Adrenal gland (tissue), 12 donors: ENCODE measurements around the gene MED17. TPM values are rescaled to one million over a fixed set of nuclear protein-coding genes. Genes with fewer than 3 reads are reported as not detected.

Source experiments
- DNase-seq, 7 donors: peaks; one replicate each; pipeline ENCODE4 v3.0.0-alpha.2; 2019 to 2020
- H3K27ac ChIP-seq, 5 donors: fragments of 200-600 bp; sonication (generic) in 4 of 5; 1 replicate in 3 of 5; 2 replicates in 2 of 5; pipeline versions ENCODE4 v1.5.1 to v1.8.0; 2016 to 2020; ENCODE audit warnings: mild to moderate bottlenecking in 1 of 5
- H3K27me3 ChIP-seq: fragments of 200-600 bp; 2 replicates; pipeline ENCODE4 v1.8.0; 2021
- H3K36me3 ChIP-seq, 2 donors: fragments of 200-600 bp; replicated peaks in 1 of 2; 1 replicate in 1 of 2; 2 replicates in 1 of 2; pipeline versions ENCODE4 v1.5.1 to v1.8.0; 2018 to 2022
- H3K4me1 ChIP-seq, 2 donors: fragments of 200-600 bp; replicated peaks in 1 of 2; 1 replicate in 1 of 2; 2 replicates in 1 of 2; pipeline versions ENCODE4 v1.5.1 to v1.8.0; 2018 to 2021
- H3K4me3 ChIP-seq, 4 donors: fragments of 200-600 bp; sonication (generic) in 3 of 4; one replicate each; pipeline ENCODE4 v1.5.1; 2016 to 2018
- H3K9me3 ChIP-seq, 3 donors: fragments of 200-600 bp; sonication (generic) in 1 of 3; replicated peaks in 1 of 3; 1 replicate in 2 of 3; 2 replicates in 1 of 3; pipeline versions ENCODE4 v1.5.1 to v1.8.0; 2016 to 2021
- POLR2A ChIP-seq, 2 donors: fragments of 450-650 bp; IDR thresholded peaks; one replicate each; pipeline ENCODE4 v1.6.1; 2017; ENCODE audit warnings: antibody characterized with exemption in 2 of 2, mild to moderate bottlenecking in 2 of 2, moderate library complexity in 1 of 2
- WGBS, 4 donors: extraction: QIAGEN DNeasy Blood & Tissue Kit in 2 of 4; methylation state at CpG; one replicate each; pipeline versions ENCODE4 v1.1.5 to v1.1.7; 2013 to 2017; 5-methylcytosine and 5-hydroxymethylcytosine counted together
- intact Hi-C, 2 donors: fragments of 100-400 bp; cut with DNase I; formaldehyde crosslinking; loops; one replicate each; pipeline versions ENCODE4 v1.14.1 to v1.15.0; 2022 to 2023
- polyA plus RNA-seq, 3 donors: library from polyadenylated mRNA; stranded (reverse); fragments of 200-250 nt in 2 of 3; fragments of 350-450 nt in 1 of 3; fragmentation: Illumina TruSeq in 1 of 3; extraction: RNeasy Lipid Tissue Mini Kit (QIAGEN cat#74804) in 1 of 3; gene quantifications; one replicate each; pipeline ENCODE4 v1.2.3, GENCODE V29; 2013 to 2014
- total RNA-seq, 9 donors: library from RNA; depleted of rRNA in 4 of 9; stranded (reverse); fragments of >200 nt in 4 of 9; fragments of 120-200 nt in 1 of 9; fragmentation: NEBNext Ultra II Directional in 1 of 9; extraction: Animal tissue kit (Norgen Biotek cat#: 25700) in 1 of 9; gene quantifications; one replicate each; pipeline versions ENCODE4 v1.1.0 to v1.2.4, GENCODE V29; 2013 to 2023
- TF ChIP-seq, protein P1 (sequence below), 6 experiments: fragments of 450-650 bp in 4 of 6; fragments of 200-600 bp in 2 of 6; sonication (generic) in 1 of 6; IDR thresholded peaks; 1 replicate in 5 of 6; 2 replicates in 1 of 6; pipeline versions ENCODE4 v1.5.1 to v1.8.0; 2016 to 2021; ENCODE audit warnings: antibody characterized with exemption in 6 of 6, mild to moderate bottlenecking in 2 of 6, moderate library complexity in 1 of 6
- donor health status: healthy with polysubstance abuse.
- donor health status: Bipolar disorder and iron deficiency.
- donor health status: DM: yes; HTN: yes; CAD: no.
- donor health status: DM: no; HTN: no; CAD: no.
- donor health status: DM: no; HTN: no; CAD: no.
- donor health status: DM: yes; HTN: yes; CAD: no.

MED17 gene
- total and polyA plus RNA-seq, 12 donors, result 8.4 to 32.0 (median 21.1) TPM

DNA sequence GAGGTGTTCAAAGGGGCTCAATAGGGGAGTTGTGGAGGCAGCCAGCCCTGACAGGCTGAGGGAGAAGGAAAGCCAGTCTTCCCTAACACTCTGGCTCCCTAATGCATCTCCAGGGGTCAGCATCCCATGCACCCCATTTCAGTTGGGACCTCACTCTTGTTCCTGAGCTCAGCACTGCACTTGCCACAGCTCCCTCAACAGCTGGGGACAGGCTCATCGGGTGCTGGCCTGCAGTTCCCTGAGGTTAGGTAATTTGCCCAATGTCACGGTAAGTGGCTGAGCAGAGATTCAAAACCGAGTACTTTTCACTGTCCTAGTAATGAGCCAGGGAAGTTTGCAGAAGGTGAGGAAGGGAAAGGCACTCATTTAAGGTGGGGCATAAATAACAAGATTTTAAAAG lies 45.5 kb downstream of the MED17 start:
- no peak for DNase-seq
- WGBS, 4 donors, result 75 to 84% (median 80%) methylated on average over 3 of the region's 3 CpGs
- Histone ChIP-seq H3K27me3 (no peaks in the 10 kb centered on the region), H3K4me3 (no peak overlapping the region), H3K9me3 (no peaks in the 10 kb centered on the region), H3K27ac (no peak overlapping the region), H3K4me1 (no peaks in the 10 kb centered on the region), H3K36me3 (no peaks in the 10 kb centered on the region)
- TF ChIP-seq POLR2A (IDR thresholded peaks at IDR 0.05), result no peak
- TF ChIP-seq, protein P1, sequence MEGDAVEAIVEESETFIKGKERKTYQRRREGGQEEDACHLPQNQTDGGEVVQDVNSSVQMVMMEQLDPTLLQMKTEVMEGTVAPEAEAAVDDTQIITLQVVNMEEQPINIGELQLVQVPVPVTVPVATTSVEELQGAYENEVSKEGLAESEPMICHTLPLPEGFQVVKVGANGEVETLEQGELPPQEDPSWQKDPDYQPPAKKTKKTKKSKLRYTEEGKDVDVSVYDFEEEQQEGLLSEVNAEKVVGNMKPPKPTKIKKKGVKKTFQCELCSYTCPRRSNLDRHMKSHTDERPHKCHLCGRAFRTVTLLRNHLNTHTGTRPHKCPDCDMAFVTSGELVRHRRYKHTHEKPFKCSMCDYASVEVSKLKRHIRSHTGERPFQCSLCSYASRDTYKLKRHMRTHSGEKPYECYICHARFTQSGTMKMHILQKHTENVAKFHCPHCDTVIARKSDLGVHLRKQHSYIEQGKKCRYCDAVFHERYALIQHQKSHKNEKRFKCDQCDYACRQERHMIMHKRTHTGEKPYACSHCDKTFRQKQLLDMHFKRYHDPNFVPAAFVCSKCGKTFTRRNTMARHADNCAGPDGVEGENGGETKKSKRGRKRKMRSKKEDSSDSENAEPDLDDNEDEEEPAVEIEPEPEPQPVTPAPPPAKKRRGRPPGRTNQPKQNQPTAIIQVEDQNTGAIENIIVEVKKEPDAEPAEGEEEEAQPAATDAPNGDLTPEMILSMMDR (IDR thresholded peaks at IDR 0.05), result no peak
- intact Hi-C loops, result no loop called here

DNA sequence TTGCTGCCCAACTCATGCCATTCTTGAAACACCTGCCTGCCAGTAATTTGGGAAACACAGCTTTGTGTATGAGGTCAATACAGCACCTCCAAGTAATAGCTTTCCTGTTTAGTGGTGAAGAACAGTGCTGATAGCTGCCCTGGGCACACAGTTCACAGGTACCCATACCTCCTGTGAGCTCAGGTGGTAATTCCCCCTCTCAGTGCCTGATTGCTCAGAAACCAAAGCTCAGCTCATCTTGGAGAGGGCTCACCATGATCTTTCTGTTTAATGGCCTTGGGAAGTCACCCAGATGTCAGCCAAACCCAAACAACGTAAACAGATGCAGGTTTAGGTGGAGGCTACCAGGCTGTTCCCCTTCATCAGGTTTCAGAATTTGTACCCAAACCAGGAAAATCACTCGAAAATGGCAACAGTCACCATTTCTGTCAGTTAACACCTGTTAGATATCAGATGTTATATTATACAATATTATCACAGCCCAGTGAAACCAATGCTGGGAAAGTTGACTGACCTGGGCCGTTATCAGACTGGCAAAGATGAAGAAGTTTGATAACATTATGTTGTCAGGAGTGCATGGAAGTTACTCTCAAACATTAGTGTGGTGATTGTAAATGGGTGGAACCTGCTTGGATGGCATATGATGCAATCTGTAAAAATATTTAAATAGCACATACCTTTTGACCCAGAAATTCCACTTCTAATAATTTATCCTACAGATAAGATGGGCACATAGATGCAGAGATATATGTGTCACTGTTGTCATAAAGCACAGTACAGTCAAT lies 47.5 kb downstream of the MED17 start:
- no peak for DNase-seq
- Histone ChIP-seq H3K27ac (no peak overlapping the region), H3K36me3 (no peaks in the 10 kb centered on the region), H3K27me3 (no peaks in the 10 kb centered on the region), H3K9me3 (no peaks in the 10 kb centered on the region), H3K4me1 (no peaks in the 10 kb centered on the region), H3K4me3 (no peak overlapping the region)
- intact Hi-C loops, result no loop called here
- TF ChIP-seq POLR2A (IDR thresholded peaks at IDR 0.05), result no peak
- TF ChIP-seq, protein P1 (IDR thresholded peaks at IDR 0.05), result no peak
- WGBS, 4 donors, result 59 to 75% (median 66%) methylated on average over 3 of the region's 3 CpGs

DNA sequence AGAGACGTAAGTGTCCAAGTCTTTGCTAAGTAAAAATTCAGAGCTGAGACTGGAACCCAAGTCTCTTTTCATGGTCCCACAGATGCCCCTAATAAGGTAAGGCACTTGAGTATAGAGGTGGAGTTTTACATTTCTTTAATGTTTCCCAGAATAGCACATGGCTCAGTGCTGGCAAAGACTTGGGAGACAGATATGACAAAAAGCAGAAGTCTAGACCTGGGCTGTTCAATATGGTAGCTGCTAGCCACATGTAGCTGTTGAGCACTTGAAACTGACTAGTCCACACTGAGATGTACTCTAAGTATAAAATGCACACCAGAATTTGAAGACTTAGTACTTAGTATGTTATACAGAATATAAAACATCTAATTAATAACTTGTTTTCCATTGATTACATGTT lies 48.7 kb downstream of the MED17 start:
- H3K4me3 ChIP-seq, result no peak overlapping the region
- no peak for DNase-seq
- H3K27ac ChIP-seq, result no peak overlapping the region
- 76 to 86% (median 79%) methylated on average over 1 of the region's 1 CpG for WGBS, 4 donors
- TF ChIP-seq, protein P1 (IDR thresholded peaks at IDR 0.05), result no peak
- TF ChIP-seq POLR2A (IDR thresholded peaks at IDR 0.05), result no peak
- H3K27me3 ChIP-seq, result no peaks in the 10 kb centered on the region
- H3K9me3 ChIP-seq, result no peaks in the 10 kb centered on the region
- H3K4me1 ChIP-seq, result no peaks in the 10 kb centered on the region
- intact Hi-C loops, result no loop called here
- no peaks in the 10 kb centered on the region for H3K36me3 ChIP-seq

DNA sequence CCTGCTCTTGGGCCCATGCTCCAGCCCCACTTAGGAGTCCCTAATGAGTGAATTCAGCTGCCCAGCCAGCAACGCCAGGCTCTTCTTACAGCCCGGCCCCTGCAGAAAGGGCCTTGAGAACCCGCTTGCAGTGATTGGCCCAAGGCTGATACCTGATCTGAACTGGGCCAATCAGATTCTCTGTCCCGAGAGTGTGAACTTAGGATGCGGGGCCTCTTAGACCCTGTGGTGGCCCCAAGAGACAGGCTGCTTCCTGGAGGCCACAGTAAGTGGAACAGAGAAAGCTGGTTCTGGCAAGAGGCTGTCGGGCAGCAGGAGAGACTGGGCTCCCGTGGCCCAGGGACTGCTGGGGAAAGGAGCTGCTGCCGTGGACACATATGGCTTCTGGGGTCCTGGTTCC lies 54.9 kb downstream of the MED17 start:
- no peak overlapping the region for H3K27ac ChIP-seq
- TF ChIP-seq, protein P1 (IDR thresholded peaks at IDR 0.05), result no peak
- TF ChIP-seq POLR2A (IDR thresholded peaks at IDR 0.05), result no peak
- H3K9me3 ChIP-seq, result no peaks in the 10 kb centered on the region
- intact Hi-C loops, result no loop called here
- no peak overlapping the region for H3K4me3 ChIP-seq
- DNase-seq, result no peak
- no peaks in the 10 kb centered on the region for H3K4me1 ChIP-seq
- 94 to 98% (median 94%) methylated on average over 4 to 8 of the region's 8 CpGs for WGBS, 4 donors
- no peaks in the 10 kb centered on the region for H3K36me3 ChIP-seq
- no peaks in the 10 kb centered on the region for H3K27me3 ChIP-seq
